Activated naive CD4-positive, alpha-beta T cell treated with anti-CD3 and anti-CD28 coated beads, Interleukin-2, amount 50 U/mL, for 16 hours (primary cell): ENCODE results near the gene ZNF787.
A peak's percentile ranks its signal among the peaks of the same experiment; 100 is the strongest.

Experiments
- DNase-seq: peaks from one replicate; pipeline ENCODE4 v3.0.0-alpha.2; 2020

The ZNF787 gene

DNA sequence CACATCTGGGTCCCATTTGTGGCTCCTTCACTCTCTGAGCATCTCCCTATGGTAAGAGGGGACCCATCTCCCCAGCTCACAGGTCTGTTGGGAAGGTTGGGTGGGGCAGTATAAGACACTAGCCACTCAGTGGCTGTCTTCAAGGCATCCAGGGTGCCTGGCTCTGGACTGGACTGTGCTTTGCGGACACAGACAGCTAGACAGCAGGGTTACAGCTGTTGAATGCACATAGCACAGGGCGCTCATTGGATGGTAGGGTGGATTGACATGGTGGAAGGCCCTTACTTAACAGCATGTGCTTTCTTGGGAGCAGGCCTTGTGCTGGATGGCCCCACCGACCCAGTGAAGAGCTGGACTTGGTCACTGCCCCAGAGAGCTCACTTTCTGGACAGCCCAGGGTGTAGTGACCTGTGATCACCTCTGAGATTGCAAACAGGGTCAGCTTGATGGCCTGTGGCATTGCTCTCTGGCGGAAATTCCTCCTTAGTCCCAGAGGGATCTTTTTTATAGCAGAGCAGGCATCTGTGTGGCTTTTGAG is 21.9 kb upstream of the ZNF787 start:
- DNase-seq = no peak

DNA sequence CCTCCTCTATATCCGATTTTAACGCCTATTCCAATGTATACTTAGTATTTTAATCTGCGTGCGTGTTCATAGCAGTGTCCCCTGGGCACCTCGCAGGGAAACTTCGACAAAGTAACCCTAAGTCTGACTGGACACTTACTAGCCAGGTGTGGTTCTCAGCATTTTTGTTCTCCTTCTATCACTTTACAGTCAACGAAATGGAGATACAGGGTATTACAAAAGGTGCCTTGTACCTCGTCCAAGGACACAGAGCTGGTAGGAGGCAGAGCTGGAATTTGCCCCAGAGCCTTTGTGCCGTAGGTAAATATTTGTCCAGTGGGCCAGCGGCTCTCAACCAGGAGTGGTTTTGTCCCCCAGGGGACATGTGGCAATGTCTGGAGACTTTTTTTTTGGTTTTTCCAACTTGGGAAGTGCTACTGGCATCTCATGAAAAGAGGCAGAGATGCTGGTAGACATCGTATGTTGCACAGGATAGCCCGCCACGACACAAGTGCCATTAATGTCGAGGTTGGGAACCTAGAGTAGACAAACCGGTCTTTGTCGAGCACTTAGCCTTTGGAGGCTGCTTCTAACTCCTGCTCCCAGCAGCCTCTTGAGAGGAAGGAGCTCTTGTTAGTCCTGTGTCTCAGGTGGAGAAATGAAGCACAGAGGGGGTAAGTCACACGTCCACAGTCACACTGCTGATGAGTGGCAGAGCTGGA is 21.1 kb upstream of the ZNF787 start:
- DNase-seq = no peak

DNA sequence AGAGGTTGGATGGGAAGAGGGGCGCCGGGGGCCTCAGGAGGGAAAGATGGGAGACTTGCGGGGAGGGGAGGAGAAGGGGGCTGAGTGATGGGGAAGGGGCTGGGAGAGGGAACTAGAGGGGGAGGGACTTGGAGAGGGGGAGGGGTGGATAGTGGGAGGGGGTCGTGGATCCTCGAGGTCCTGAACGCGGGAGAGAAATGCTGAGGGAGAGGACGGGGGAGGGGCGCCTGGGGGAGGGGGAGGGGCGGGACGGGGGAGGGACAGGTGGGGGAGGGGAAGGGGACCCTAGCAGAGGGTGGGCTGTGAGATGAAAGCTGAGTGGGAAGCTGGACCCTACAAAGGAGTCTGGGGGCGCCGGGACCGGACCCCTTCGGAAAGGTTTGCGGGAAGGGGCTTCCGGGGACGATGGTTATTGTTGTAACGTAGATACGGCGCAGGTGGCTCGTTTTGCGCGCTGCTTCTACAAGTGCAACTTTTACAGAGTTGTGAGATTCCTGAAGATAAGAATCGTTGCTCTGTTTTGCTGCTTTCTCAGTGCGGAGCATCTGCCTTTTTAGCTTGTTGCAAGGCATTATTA is 20.4 kb upstream of the ZNF787 start:
- DNase-seq = peak; percentile 31

DNA sequence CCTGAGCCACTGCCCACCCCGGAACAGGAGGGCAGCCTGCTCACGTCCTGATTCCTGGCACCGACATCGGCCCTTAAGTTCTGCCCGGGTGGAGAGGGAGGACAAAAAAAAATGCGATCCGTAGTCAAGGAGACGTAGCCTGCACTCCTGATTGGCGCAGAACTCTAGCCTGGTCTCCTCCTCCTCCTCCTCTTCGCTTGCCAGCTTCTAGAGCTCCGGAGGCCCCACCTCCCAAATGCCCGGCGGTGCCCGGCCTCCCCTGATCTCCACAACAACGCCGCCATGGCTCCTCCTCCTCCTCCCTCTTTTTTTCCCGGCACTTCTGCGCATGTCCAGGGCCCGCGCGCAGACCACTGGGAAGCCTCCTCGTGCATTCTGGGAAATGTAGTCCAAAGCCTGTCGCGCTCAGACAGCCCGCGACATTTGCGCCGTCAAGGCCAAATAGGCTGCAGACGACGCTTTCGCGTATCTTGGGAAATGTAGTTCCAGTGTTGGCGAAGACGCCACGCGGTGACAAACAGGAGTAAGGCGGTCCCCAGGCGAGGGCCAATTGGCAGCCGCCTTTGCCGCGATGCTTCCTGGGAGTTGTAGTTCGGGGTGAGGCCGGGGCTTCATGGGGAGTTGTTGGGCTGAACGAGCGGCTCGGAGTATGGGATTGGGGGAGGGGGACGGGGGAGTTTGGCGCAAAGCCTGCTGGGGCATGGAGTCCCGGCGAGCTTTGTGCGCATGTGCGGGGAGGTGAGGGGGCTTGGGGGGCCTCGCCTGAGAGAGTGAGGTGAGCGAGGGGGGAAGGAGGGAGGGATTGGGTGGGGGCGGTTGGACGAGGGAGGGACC is 19.7 kb upstream of the ZNF787 start, which contains the start of gene ZNF444:
Gene ZNF444 (plus strand): TSS at position 705 of the 834 bp plus-strand sequence. CDS start 5,625 bp downstream, outside the sequence.
- DNase-seq = peak; percentile 100

DNA sequence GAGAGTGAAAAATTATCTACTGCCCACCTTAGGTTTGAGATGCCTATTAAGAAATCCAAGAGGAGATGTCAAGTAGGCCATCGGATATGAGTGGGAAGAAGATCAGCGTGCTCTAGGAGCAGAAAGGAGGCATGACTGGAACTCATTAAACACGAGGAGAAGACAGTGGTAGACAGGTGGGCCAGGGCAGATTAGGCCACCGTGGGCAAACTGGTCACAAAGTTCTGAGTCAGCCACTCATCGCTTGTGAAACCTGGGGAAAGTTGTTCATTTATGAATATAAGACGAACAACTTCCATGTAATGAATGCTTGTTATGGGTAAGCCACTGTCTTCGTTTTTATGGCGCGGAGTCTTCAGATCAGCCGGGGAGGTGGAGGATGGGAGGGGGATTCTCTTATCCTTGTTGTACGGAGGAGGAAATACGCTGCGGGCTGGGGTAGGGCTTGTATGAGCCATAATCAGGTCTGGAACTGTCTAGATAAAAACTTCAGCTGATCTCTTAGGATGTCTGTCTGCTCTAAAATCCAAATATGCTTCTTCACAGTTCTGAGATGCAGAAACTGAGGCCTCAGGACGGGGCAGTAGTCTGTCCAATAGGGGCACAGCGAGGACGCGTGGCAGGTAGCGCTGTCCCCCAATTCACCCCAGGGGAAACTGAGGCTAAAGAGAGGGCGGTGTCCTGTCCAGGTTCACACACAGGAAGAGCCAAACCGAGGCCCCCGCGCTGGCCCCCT is 18.9 kb upstream of the ZNF787 start:
- no peak for DNase-seq

DNA sequence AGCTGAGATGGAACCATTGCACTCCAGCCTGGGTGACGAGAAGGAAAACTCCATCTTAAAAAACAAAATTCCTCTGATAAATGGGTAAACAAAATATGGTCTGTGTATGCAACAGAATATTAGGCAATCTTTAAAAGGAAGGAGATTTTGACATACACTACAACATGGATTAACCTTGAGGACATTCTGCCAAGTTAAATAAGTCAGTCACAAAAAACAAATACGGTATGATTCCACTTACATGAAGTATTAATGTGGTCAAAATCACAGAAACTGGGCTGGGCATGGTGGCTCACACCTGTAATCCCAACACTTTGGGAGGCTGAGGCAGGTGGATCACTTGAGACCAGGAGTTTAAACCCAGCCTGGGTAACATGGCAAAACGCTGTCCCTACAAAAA is 17.0 kb upstream of the ZNF787 start:
- DNase-seq = no peak

DNA sequence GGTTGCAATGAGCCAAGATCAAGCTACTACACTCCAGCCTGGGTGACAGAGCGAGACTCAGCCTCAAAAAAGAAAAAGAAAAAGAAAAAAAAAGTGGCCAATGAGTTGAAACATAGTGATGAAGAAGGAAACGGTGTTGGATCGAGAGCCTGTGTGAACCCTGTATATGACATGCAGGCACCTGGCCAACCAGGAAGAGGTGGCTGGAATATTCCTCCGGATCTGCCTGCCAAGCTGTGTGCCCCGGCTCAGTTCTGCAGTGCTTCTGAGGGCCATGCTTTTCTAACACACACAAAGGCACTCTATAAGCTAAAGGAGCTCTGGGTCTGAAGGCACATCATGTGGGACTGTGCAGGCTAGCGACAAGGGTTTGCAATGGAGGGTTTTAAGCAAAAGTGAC is 16.3 kb upstream of the ZNF787 start:
- DNase-seq = no peak

DNA sequence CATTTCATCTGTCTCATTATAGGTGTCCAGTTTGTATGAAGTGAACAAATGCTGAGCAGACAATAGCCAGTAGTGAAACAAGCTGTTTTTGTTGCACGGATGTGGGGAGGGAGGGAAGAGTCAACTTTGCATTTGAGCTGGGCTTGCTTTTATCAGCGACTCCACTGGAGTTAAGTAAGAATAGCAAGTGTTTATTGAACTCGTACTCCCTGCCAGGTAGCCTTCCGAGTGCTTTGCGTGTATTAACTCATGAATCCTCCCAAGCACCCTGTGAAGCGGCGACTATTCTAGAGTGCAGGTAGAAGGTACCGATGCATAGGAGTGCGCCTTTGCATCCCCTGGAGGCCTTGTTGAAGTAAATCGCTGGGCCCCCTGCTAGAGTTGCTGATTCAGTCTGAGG is 15.3 kb upstream of the ZNF787 start:
- no peak for DNase-seq

DNA sequence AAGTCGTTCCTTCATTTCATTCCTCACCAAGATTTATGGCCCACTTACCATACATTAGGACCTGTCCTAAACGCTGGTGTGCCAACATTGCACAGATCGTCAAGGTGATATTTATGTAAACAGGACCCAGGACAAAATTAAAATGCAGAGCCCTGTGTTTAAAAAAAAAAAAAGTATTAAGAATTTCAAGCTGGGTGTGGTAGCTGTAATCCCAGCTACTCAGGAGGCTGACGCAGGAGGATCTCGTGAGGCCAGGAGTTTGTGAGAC is 13.5 kb upstream of the ZNF787 start:
- no peak for DNase-seq

DNA sequence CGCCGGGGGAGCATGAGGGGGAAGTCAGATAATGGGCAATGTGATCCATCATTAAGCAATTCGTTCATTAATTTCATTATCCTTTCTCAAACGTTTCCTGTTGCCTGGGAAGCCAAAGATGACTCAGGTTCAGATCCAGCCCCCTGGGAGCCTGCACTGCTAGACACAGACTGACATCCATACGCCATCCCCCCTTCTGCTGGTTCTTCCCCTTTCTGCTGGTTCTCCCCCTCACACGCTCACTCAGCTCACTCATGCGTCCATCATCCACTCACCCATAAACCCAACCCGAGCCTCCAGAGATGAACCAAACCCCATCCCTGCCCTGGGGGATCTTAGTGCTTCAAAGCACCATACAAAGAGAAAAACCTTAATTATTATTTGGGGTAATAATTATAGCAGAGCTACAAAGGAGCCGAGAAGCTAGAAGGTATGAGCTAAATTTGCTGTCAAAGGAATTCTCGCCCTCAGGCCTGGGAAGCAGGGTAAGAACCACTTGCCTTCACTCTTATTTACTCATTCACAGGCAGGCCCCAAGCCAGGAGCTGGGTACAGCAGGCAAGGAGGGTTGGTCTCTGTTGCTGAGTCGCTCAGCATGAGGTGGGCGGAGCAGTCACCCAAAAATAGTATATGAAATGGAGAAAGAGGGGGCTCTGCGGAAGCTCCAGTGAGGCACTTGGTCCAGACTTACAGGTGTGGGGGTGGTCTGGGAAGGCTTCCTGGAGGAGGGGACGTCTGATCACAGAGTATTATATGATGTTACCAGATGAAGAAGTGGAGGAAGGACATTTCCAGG is 13.0 kb upstream of the ZNF787 start:
- no peak for DNase-seq

DNA sequence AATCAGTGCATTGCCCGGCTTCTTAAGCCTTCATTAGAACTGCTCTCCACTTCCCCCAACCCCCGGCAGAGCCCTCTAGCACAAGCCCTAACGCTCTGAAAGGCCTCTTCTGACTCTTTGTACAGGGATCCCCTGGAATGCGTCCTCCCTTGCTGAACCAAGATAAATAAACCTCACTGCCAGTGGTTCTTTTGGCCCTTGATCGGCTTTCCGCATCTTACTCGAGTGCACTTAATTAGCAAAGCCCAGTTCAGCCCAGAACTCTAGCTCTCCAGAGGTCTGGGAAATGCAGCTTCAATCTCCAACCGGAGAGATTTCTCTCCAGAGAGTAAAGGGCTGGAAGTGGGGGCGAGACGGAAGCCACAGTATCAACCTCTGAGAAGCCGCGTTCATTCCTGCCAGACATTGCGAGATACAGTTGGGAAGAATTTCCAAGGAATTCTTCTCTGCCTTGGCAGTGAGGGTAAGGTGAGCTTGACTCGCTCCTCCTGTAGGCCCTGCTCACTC is 11.3 kb upstream of the ZNF787 start:
- no peak for DNase-seq

DNA sequence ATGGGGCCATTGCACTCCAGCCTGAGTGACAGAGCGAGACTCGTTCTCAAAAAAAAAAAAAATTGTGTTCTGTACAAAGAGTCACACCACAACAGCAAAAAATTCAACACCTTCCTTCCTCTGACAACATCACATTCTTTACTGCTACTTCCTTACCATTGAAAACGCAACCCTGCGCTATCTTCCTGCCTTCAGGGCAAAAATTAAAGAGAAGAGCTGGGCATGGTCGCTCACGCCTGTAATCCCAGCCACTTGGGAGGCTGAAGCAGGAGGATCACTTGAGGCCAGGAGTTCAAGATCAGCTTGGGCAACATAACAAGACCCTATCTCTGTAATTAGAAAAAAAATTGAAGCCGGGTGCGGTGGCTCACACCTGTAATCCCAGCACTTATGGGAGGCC is 10.6 kb upstream of the ZNF787 start:
- no peak for DNase-seq

DNA sequence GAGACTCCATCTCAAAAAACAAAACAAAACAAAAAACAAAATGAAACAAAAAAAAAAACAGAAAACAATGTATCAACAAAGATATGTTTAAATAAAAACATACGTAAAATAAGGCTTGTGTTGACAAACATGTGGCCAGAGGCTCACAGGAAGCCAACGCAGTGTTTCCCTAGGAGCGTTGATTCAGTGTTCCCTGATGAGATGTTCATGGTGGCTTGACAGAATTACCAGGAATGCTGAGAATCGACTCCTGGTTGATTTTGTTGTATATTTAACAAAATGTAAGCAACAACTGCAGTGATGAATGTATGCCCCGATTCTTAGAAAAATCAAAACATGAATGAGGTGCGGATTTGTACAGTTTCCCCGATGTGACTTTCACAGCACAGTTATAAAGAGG is 8.9 kb upstream of the ZNF787 start:
- no peak for DNase-seq

DNA sequence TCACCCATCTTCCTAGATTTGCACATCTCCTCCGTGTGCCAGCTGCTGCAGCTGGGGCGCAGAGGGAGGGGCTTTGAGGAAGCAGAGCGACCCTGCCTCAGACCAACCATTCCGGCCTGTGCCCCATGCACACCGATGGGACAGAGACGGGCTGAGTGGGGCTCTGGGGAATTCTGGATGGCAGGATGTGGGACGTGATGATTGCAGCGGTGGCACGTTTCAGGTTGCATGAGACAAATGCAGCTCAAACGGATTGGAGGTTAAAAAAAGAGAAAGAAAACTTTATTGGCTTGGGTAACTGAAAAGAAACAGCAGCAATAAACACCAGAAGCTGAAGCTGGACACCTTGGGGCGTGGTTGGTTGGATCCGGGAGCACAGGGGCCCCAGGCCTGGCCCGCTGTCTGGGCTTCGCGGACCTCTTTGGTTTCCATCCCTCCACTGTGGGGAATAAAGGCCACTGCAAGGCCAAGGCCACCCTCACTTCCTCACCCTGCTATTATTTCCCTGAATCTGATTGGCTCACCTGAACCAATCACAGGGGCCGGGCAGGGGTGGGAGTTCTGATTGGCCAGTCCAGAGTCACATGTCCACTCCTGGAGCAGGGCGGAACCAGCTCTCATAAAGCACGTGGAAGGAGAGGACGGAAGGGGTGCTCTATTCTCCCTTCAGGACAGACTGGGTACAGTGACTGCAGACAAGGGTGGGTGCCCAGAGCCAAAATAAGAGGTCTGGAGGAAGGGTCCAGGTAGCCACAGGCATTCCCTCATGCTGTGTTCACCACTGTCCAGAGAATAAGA is 6.1 kb upstream of the ZNF787 start:
- no peak for DNase-seq

DNA sequence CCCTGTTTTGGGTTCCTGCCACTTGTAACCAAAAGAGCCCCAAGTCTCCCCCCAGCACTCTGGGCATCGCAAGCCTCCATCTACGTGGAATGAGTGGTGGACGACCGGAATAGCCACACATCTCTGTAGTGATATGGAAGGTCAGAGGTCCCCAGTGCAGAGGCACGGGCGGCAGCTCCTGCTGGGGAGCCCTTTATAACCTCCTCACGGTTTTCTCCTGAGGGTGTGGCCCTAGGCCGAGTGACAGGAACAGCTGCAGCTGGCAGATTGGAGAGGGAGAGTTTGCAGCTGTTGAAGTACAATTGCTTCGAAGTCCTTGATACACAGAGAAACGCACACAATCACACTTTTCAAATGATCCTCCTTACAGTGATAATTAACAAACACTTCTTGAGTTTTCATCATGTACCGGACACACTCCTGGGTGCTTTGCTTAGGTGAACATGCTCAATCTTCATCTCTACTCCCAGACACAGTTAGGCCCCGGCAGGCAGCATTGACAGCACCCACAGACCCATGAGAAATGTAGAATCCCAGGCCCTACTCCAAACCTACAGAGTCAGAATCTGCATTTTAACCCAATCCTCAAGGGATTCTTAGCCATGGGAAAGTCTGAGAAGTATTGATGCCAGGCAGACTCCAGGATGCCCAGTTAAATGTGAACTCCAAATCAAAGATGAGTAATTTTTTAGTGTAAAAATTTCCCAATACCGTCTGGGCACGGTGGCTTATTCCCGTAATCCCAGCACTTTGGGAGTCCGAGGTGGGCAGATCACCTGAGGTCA is 4.9 kb upstream of the ZNF787 start:
- no peak for DNase-seq

DNA sequence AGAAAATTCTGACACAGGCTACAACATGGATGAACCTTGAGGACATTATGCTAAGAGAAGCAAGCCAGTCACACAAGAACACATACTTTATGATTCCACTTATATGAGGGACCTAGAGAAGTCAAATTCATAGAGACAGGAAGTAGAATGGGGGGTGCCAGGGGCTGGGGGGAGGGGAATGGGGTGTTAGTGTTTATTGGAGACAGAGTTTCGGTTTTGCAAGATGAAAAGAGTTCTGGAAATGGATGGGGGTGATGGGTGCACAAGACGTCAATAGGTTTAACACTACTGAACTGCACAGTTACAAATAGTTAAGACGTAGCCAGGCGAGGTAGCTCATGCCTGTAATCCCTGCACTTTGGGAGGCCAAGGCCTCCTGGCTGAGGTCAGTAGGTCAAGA is 3.5 kb upstream of the ZNF787 start:
- DNase-seq = no peak

DNA sequence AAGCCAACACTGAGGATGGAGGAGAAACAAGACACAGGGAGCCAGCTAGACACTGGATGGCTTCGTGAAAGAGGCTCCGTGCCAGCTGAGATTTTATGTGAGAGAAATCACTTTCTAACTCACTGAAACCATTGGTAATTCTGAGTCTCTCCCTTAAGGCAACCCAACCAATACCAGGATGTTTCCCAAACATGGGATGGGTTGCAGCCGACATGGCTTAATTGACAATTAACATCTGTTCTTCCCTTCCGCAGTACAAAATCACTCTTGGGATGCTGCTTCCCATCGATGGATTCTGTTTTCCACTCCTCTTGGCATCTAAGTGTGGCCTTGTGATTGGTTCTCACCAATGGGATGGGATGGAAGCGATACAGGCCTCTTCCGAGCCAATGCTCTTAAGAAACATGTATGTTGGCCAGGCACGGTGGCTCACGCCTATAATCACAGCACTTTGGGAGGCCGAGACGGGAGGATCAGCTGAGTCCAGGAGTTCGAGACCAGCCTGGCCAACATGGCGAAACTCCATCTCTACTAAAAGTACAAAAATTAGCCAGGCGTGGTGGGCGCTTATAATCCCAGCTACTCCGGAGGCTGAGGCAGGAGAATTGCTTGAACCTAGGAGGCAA is 2.3 kb upstream of the ZNF787 start:
- DNase-seq = no peak

DNA sequence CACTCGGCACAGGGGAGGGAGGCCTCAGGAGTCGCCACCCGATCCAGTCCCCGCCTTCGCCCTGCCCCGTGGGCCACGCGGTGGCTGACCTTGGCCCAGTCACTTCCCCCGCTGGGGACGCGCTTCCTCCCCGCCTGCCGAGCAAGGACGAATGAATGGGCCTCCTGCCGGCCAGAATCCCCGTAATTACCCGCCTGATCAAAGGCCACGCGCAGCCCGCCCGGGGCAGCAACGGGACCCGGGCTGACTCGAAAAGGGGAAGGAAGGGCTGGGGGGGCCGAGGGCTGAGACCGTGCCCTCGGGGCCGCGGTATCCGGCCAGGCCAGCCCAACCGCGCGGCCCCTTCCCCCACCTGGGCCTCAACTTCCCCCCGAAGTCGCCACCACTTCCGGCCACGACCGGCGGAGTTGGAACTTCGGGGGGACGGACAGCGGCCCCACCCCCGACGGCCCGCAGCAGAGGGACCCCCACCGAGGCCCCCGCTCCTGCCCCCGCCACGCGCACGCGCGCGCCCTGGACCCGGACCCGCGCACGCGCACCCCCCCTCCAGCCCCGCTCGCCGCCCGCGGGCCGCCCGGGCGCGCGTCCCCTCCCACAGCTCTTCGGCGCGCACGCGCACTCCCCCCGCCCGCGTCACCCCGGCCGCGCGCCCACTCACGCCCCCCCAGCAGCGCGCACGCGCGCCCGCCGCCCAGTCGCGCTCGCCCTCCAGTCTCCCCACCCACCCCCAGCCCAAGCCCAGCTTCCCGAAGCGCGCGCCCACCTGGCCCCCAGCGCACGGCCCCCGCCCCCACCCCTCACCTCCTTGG is 520 bp downstream of the ZNF787 start:
- DNase-seq = peak; percentile 85

DNA sequence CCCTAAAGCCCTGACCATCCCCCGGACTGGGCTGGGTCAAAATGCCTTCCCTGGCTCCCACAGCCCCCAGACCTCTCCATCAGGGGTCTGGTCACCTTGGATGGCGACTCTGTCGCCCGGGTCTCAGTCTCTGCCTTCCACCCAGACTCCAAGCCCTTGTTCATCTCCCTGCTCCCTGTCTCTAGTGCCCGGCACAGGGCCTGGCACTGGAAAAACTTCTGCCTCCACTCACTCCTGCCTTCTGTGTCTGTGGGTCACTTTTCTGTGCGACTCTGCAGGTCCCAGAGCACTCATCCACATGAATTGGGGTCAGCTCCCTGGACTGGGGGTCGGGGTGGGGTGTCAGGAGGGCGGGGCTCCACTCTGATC is 1.1 kb downstream of the ZNF787 start:
- no peak for DNase-seq
